HT-29 (cell line): ENCODE results near the gene EXOC3L4. TPM values are rescaled to one million over a fixed set of nuclear protein-coding genes. Genes with fewer than 3 reads are reported as not detected.
A peak's percentile ranks its signal among the peaks of the same experiment; 100 is the strongest.
"Not testable (repeated sequence)": the region's sequence is repeated elsewhere in the genome, so short reads cannot be mapped to it uniquely, and the experiment has no call there.

Experiments
- DNase-seq: peaks from one replicate; pipeline ENCODE4 v3.0.0-alpha.2; 2015; ENCODE audit warnings: low spot score
- total RNA-seq: library from RNA; depleted of rRNA; stranded (reverse); fragments of >200 nt; shearing (Covaris generic); gene quantifications from 2 replicates; pipeline ENCODE4 v1.2.3, GENCODE V29; 2014; rRNA removed

Gene EXOC3L4
- total RNA-seq, 1 experiment from 2014 or later, result 3.9 TPM

DNA sequence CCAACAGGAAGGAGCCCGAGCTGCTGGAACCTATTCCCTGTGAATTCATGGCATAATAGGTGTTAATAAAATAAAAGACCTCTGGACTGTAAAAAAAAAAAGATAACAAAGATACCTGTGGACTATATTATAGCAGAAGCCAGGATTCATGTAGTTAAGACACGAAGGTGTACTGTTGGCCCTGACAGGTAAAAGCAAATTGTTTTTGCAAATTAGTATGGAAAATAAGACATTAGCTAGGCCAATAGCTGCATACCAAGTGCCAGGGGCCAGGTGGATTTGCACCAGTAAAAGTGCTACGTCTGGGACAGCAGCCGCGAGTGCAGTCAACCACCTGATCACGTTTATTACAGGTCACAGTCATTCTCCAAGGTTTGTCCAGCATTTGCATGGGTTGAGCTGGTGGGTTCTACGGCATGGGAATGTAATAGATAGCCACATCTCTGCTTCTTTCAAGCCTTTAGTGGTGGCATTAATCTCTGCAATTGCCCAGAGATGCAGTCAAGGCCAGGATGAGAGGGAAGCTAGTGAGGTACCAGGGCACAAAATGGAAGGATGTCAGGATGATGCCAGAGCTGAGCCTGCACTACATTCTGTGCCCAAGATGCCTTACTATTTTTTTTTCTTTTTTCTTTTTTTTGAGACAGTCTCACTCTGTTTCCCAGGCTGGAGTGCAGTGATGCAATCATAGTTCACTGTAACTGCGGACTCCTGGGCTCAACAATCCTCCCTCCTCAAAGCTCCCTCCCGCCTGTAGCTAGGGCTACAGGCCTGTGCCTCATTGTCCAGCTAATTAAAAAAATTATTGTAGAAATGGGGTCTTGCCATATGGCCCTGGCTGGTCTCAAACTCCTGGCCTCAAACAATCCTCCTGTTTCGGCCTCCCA is 55.1 kb downstream of the EXOC3L4 start:
- DNase-seq, result no peak

DNA sequence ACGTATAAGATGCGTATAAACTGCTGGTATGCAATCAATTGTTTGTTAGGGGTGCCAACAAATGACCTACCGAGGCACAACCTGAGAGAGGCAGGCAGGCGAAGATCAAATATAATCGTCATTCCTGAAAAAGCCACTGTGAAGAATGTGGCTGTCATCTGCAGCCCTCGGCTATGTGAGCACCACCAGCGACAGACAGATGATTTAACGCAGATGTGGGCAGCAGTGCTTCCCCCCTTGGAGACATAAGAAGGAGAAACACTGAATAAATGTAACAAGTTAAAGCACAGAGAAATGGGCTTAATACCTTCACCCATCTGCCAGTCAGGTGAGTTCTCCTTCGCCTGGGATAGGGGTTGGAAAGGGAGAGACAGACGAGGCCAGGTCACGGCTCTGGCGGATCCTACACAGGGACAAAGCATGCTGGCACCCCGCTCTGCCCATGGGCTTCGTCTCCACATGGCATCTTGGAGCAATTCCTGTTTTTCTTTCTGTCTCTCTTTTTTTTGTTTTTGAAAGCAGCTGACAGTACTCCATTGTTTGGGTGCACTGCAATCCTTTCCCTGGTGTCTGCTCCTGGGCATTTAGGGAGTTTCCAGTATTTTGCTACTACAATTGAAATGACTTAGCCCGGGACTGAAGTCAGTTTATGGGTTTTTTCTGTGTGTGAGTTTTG is 56.9 kb downstream of the EXOC3L4 start:
- no peak for DNase-seq

DNA sequence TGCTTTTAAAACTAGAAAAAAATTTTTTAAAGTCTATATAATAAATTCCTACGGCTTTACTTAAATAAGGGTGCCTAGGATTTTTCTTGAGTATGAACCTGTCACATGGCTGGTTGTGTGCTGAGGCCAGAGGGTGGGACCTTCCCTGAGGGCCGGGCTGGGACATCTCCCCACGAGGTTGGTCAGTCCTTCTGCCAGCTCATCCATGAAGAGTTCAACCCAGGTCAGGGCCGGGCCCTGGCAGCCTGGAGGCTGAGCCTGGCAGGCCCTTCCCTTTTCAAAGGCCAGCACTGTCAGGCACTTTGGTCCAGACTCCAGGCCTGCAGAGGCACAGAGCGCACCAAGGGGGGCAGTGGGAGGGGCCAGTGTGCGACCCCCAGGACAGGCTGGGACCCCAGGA is 60.5 kb downstream of the EXOC3L4 start:
- peak; percentile 67 for DNase-seq

DNA sequence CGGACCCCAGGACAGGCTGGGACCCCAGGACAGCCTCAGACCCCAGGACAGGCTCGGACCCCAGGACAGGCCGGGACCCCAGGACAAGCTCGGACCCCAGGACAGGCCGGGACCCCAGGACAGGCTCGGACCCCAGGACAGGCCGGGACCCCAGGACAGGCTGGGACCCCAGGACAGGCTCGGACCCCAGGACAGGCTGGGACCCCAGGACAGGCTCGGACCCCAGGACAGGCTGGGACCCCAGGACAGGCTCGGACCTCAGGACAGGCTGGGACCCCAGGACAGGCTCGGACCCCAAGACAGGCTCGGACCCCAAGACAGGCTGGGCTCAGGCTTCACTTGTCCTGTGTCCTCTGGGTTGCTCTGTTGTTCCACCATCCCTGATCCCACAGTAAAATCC is 60.9 kb downstream of the EXOC3L4 start:
- not testable (repeated sequence) for DNase-seq

DNA sequence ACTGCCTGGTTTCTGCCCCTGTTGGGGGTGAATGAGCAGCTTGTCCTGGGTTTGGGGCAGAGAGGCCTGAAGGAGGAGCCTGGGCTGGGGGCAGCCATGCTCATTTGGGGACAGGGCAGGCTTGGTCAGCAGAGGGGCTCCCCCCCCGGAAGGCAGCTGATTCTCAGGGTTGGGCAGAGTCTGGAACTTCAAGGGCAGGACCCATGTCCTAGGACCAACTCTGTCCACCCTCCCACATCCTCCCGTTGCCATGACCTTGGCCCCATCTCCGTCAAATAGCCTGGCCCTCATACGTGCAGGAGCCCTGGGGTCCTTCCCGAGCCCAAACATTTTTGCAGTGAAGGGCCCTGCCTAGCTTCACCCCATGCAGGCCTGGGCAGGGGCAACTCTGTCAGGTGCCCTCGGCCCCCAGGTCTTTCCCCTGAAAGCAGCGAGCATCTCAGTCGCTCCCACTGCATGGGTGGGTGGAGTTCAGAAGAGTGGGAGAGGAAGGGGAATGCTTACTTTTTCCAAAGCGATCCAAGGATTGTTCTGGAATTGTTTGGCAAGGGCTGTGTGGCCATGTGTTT is 61.4 kb downstream of the EXOC3L4 start:
- DNase-seq, result no peak

DNA sequence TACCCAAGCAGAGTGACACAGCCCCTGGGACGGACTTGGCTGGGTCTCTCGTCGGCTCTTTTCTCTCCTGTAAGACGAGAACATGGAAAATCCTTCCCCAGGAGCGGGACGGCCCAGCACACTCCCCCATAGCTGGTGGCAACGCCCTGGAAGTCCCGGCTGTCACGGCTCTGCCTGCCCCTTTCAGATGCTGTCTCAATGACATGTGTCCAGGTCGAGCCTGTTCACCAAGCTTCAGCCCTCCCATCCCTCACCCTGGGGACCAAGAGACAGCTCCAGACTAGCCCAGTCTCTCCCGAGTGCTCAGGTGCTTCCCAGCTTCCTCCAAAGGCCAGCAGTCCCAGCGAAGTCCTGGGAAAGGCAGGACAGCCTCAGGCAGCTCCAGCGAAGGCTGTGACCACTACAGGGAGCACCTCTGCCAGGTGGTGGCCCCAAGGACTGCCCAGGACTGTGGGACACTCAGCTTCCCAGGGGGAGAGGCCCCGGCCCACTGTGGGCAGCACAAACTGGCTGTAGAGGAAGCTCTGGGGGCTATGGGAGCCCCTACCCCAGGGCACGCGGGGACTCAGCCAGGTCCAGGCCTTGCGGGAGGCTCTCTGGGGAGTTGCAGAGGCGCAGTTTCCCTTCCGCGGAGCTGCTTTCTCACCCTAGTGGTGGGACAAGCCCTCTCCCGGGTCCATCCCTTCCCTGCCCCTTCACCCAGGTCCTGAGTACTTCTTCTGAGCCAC is 62.3 kb downstream of the EXOC3L4 start:
- DNase-seq, result no peak

DNA sequence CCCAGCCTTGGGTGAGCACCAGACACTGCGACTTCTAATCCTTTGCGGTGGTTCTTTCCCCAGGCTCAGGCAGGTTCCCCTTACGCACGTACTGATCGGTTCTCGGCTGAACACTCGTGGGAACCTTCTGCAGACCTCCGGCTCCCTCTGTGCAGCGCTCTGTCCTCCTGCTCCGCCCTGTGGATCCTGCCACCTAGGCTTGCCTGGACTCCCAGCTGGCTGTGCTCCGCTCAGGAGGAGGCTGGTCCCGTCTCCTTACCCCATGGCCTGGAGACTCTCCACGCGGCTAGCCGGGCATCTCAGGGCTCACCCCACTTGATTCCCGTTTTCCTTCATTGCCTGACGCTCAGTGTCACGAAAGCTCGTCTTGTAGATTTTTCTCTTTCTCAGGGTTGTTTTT is 63.4 kb downstream of the EXOC3L4 start:
- no peak for DNase-seq

DNA sequence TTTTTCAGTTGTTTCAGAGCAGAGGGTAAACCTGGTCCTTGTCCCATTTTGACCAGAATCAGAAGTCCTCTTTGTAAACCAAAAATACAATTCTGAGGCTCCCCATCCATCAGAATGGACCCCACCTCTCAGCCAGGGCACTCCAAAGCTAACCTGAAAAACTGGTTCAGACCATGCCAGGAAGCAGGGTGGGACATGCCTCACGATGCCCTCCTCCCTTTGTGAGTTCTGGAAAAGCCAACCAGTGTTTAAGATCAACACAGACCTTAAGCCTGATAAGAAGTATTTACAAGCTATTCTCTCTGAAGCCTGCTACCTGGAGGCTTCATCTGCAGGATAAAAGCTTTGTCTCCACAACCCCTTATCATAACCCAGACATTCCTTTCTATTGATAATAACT is 64.2 kb downstream of the EXOC3L4 start:
- peak; percentile 63 for DNase-seq

Other genes starting within 250 kb of the EXOC3L4 start
- 2.5 and 9.2 TPM in 2 replicates for gene AMN, start 172.1 kb upstream of the EXOC3L4 start, total RNA-seq
- 40.0 and 51.0 TPM in 2 replicates for gene CDC42BPB, start 37.2 kb upstream of the EXOC3L4 start, total RNA-seq
- not detected in 2 replicates for gene LBHD2, start 10.5 kb upstream of the EXOC3L4 start, total RNA-seq
- 145 and 168 TPM in 2 replicates for gene TNFAIP2, start 28.7 kb downstream of the EXOC3L4 start, total RNA-seq
- gene EIF5, start 239.5 kb downstream of the EXOC3L4 start, total RNA-seq, result 63.7 and 68.0 TPM in 2 replicates